Natural killer cell (primary cell): ENCODE measurements around the gene SLBP. TPM values are rescaled to one million over a fixed set of nuclear protein-coding genes. Genes with fewer than 3 reads are reported as not detected.

ENCODE experiments used
- ATAC-seq, 3 donors: fragments of 150-1000 bp in 2 of 3; fragments of 200-7000 bp in 1 of 3; cut with Tn5 transposase; 1 replicate in 1 of 3; 2 replicates in 2 of 3; pipeline ENCODE4 v1.10.0; 2021; ENCODE audit warnings: mild to moderate bottlenecking in 2 of 3, moderate library complexity in 2 of 3
- DNase-seq, 2 donors: peaks; one replicate each; pipeline versions ENCODE4 v3.0.0 to v3.0.0-alpha.2; 2013 to 2021; ENCODE audit warnings: mixed read lengths in 1 of 2
- H3K27ac ChIP-seq: one replicate; pipeline ENCODE4 v1.5.1; 2013; ENCODE audit warnings: mild to moderate bottlenecking, low read length
- H3K27me3 ChIP-seq: one replicate; pipeline ENCODE4 v1.6.1; 2013; ENCODE audit warnings: low read length; ENCODE audit not compliant: control insufficient read depth, insufficient read depth
- H3K36me3 ChIP-seq: one replicate; pipeline ENCODE4 v1.6.1; 2013; ENCODE audit warnings: low read length; ENCODE audit not compliant: control insufficient read depth, insufficient read depth
- H3K4me1 ChIP-seq: one replicate; pipeline ENCODE4 v1.6.1; 2013; ENCODE audit warnings: low read length; ENCODE audit not compliant: control insufficient read depth, insufficient read depth
- H3K4me3 ChIP-seq: one replicate; pipeline ENCODE4 v1.5.1; 2013; ENCODE audit warnings: low read length
- H3K9me3 ChIP-seq: one replicate; pipeline ENCODE4 v1.6.1; 2013; ENCODE audit warnings: low read length; ENCODE audit not compliant: control insufficient read depth, insufficient read depth
- H3K27ac Mint-ChIP-seq, 2 donors: one replicate each; pipeline ENCODE4 v1.8.0; 2022; ENCODE audit warnings: mild to moderate bottlenecking in 2 of 2, mixed read lengths in 2 of 2, moderate library complexity in 1 of 2
- H3K27me3 Mint-ChIP-seq, 2 donors: one replicate each; pipeline ENCODE4 v1.8.0; 2022; ENCODE audit warnings: low read depth in 2 of 2, mixed read lengths in 2 of 2
- H3K36me3 Mint-ChIP-seq: one replicate; pipeline ENCODE4 v1.8.0; 2022; ENCODE audit warnings: mixed read lengths
- H3K4me1 Mint-ChIP-seq, 2 donors: one replicate each; pipeline ENCODE4 v1.8.0; 2022; ENCODE audit warnings: mixed read lengths in 2 of 2
- H3K4me3 Mint-ChIP-seq: one replicate; pipeline ENCODE4 v1.8.0; 2022; ENCODE audit warnings: mild to moderate bottlenecking, moderate library complexity, mixed read lengths
- H3K9me3 Mint-ChIP-seq, 2 donors: one replicate each; pipeline ENCODE4 v1.8.0; 2022; ENCODE audit warnings: mixed read lengths in 2 of 2
- WGBS: methylation state at CpG from one replicate; pipeline ENCODE4 v1.1.7; 2013; ENCODE audit warnings: missing lambda C conversion rate; ENCODE audit not compliant: insufficient coverage; 5-methylcytosine and 5-hydroxymethylcytosine counted together
- intact Hi-C: fragments of 100-400 bp; cut with micrococcal nuclease; formaldehyde crosslinking; loops from one replicate; pipeline ENCODE4 v1.14.2; 2022
- total RNA-seq, 4 donors: library from RNA; stranded (reverse); fragments of 120-200 nt in 1 of 4; gene quantifications; one replicate each; pipeline versions ENCODE4 v1.2.3 to v1.2.4, GENCODE V29; 2013 to 2022
- TF ChIP-seq, protein P1 (sequence below): fragments of 200-600 bp; IDR thresholded peaks from one replicate; pipeline ENCODE4 v1.8.0; 2022; ENCODE audit warnings: antibody characterized with exemption

Gene SLBP
- total RNA-seq, 3 donors from 2014 or later (not counting 1 experiment from before 2014, with no cell fraction given): 29.5 to 38.8 (median 38.6) TPM

- no peak overlapping the region for H3K27ac Mint-ChIP-seq
- no peak overlapping the region for H3K27ac ChIP-seq
- no peak for ATAC-seq
- H3K4me1 Mint-ChIP-seq: no peaks in the 10 kb centered on the region
- intact Hi-C loops: no loop called here
- no peak overlapping the region for H3K4me3 ChIP-seq
- H3K36me3 ChIP-seq: peaks cover 51% of the 10 kb centered on the region
- peaks cover 12% of the 10 kb centered on the region for H3K9me3 ChIP-seq
- H3K4me3 Mint-ChIP-seq: no peak overlapping the region
- no peaks in the 10 kb centered on the region for H3K27me3 ChIP-seq
- peaks cover 7% of the 10 kb centered on the region for H3K36me3 Mint-ChIP-seq
- H3K27me3 Mint-ChIP-seq: no peaks in the 10 kb centered on the region
- peaks cover 4 to 5% of the 10 kb centered on the region in 2 donors for H3K9me3 Mint-ChIP-seq
- 95% methylated on average over 20 of the region's 20 CpGs for WGBS
- TF ChIP-seq, protein P1, sequence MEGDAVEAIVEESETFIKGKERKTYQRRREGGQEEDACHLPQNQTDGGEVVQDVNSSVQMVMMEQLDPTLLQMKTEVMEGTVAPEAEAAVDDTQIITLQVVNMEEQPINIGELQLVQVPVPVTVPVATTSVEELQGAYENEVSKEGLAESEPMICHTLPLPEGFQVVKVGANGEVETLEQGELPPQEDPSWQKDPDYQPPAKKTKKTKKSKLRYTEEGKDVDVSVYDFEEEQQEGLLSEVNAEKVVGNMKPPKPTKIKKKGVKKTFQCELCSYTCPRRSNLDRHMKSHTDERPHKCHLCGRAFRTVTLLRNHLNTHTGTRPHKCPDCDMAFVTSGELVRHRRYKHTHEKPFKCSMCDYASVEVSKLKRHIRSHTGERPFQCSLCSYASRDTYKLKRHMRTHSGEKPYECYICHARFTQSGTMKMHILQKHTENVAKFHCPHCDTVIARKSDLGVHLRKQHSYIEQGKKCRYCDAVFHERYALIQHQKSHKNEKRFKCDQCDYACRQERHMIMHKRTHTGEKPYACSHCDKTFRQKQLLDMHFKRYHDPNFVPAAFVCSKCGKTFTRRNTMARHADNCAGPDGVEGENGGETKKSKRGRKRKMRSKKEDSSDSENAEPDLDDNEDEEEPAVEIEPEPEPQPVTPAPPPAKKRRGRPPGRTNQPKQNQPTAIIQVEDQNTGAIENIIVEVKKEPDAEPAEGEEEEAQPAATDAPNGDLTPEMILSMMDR: no peak
- H3K4me1 ChIP-seq: no peaks in the 10 kb centered on the region
- no peak for DNase-seq
These were observed 23.1 kb upstream of the SLBP start for GRCh38 chr4:1735215-1735614.

- intact Hi-C loops: no loop called here
- H3K36me3 ChIP-seq: peaks cover 53% of the 10 kb centered on the region
- no peak overlapping the region for H3K4me3 ChIP-seq
- TF ChIP-seq, protein P1: no peak
- Mint-ChIP-seq H3K4me3 (no peak overlapping the region), H3K4me1 (no peaks in the 10 kb centered on the region), H3K27ac (no peak overlapping the region), H3K36me3 (no peaks in the 10 kb centered on the region), H3K27me3 (no peaks in the 10 kb centered on the region), H3K9me3 (no peaks in the 10 kb centered on the region)
- H3K9me3 ChIP-seq: peaks cover 3% of the 10 kb centered on the region
- ATAC-seq (no peak), DNase-seq (no peak)
- no peak overlapping the region for H3K27ac ChIP-seq
- no peaks in the 10 kb centered on the region for H3K4me1 ChIP-seq
- no peaks in the 10 kb centered on the region for H3K27me3 ChIP-seq
- WGBS: 97% methylated on average over 10 of the region's 10 CpGs
These were observed 20.8 kb upstream of the SLBP start for GRCh38 chr4:1732911-1733310.

- DNase-seq (no peak), ATAC-seq (no peak)
- no peaks in the 10 kb centered on the region for H3K27me3 ChIP-seq
- H3K27ac ChIP-seq: no peak overlapping the region
- WGBS: 74% methylated on average over 10 of the region's 10 CpGs
- TF ChIP-seq, protein P1: no peak
- H3K9me3 ChIP-seq: no peaks in the 10 kb centered on the region
- H3K4me3 Mint-ChIP-seq: no peak overlapping the region
- no peak overlapping the region for H3K27ac Mint-ChIP-seq
- peaks cover 8% of the 10 kb centered on the region for H3K4me1 ChIP-seq
- H3K4me3 ChIP-seq: no peak overlapping the region
- H3K4me1 Mint-ChIP-seq: peaks cover 5 to 6% of the 10 kb centered on the region in 2 donors
- no peaks in the 10 kb centered on the region for H3K9me3 Mint-ChIP-seq
- intact Hi-C loops: no loop called here
- no peaks in the 10 kb centered on the region for H3K36me3 Mint-ChIP-seq
- H3K36me3 ChIP-seq: peaks cover 46% of the 10 kb centered on the region
- no peaks in the 10 kb centered on the region for H3K27me3 Mint-ChIP-seq
These were observed 19.1 kb upstream of the SLBP start for GRCh38 chr4:1731180-1731579.

DNA sequence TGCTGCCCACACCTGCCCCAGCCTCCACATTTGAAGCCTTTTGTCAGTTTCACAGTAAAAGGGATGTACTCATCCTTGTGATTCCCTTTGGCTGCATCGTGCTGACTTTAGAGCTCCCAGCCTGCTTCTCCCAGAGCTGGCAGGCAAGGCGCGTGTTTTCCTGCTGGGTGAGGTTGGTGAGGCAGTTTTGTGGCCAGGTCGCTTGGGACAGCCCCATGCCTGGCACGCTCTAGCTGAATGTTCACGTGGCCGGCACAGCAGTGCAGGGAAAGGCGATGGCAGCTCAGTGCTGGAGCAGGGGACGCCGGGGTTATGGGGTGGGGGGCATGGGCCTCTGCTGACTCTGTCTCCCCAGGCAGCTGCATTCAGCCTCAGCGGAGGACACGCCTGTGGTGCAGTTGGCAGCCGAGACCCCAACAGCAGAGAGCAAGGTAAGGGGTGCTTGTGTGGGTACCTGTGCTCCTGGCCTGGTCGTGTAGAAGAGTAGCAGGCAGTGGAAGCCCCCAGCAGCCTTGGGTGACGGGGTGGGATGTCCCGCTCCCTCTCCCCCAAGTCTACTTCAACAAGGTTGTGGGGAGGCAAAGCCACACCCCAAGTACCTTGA is 18.5 kb upstream of the SLBP start:
- ATAC-seq (no peak), DNase-seq (no peak)
- H3K4me1 ChIP-seq: peaks cover 13% of the 10 kb centered on the region
- no peak overlapping the region for H3K4me3 ChIP-seq
- no peaks in the 10 kb centered on the region for H3K9me3 ChIP-seq
- TF ChIP-seq, protein P1: no peak
- Mint-ChIP-seq H3K9me3 (no peaks in the 10 kb centered on the region), H3K27ac (no peak overlapping the region), H3K36me3 (no peaks in the 10 kb centered on the region), H3K4me1 (peaks cover 7 to 9% of the 10 kb centered on the region in 2 donors), H3K4me3 (no peak overlapping the region), H3K27me3 (no peaks in the 10 kb centered on the region)
- WGBS: 96% methylated on average over 16 of the region's 16 CpGs
- peaks cover 42% of the 10 kb centered on the region for H3K36me3 ChIP-seq
- intact Hi-C loops: no loop called here
- no peak overlapping the region for H3K27ac ChIP-seq
- no peaks in the 10 kb centered on the region for H3K27me3 ChIP-seq
